ENCODE measurements around the gene PORCN. TPM values are rescaled to one million over a fixed set of nuclear protein-coding genes. Genes with fewer than 3 reads are reported as not detected.

PORCN gene
- total and polyA plus RNA-seq, 2 donors (not counting 3 experiments of a cell fraction or from before 2014, with no cell fraction given), result 7.6 to 21.0 TPM

GRCh38 chrX:48496660-48497059 lies 12.1 kb upstream of the PORCN start:
- H3K4me2 ChIP-seq (ENCODE audit: insufficient read depth, low read length), result no peak overlapping the region
- POLR2A ChIA-PET, result no interaction called here
- no peak overlapping the region for H3K27ac ChIP-seq (ENCODE audit: insufficient read depth, low read depth, low read length)
- H2AFZ ChIP-seq (ENCODE audit: low read depth, low read length), result no peak overlapping the region
- no peaks in the 10 kb centered on the region for H3K36me3 ChIP-seq (ENCODE audit: control insufficient read depth in 2 of 2, extremely low read depth in 1 of 2, insufficient read depth in 2 of 2, low read length in 2 of 2)
- H3K9ac ChIP-seq (replicated peaks; ENCODE audit: extremely low read depth, insufficient read depth, low read length), result no peak overlapping the region
- dilution Hi-C loops (cut with MboI; ENCODE audit: extremely low pct_ligation_motif_present, low sequenced_read_pairs), result no loop called here
- H3K4me1 ChIP-seq (ENCODE audit: control insufficient read depth, extremely low read depth, insufficient read depth, low read length), result peaks cover 14% of the 10 kb centered on the region
- no peaks in the 10 kb centered on the region for H3K9me1 ChIP-seq (replicated peaks; ENCODE audit: control insufficient read depth, extremely low read depth, insufficient read depth, low read length)
- no peak for DNase-seq (ENCODE audit: low read depth, low spot score)
- CTCF ChIA-PET, result no interaction called here
- H4K20me1 ChIP-seq (replicated peaks; ENCODE audit: control insufficient read depth, extremely low read depth, insufficient read depth, low read length), result no peaks in the 10 kb centered on the region
- H3K27me3 ChIP-seq (ENCODE audit: control insufficient read depth in 2 of 2, insufficient read depth in 2 of 2, low read length in 2 of 2), result no peaks in the 10 kb centered on the region
- intact Hi-C loops (cut with micrococcal nuclease), result no loop called here
- H3K79me2 ChIP-seq (ENCODE audit: control insufficient read depth, insufficient read depth, low read length), result no peaks in the 10 kb centered on the region
- no peak for TF ChIP-seq MAX (IDR thresholded peaks at IDR 0.05; ENCODE audit: insufficient read depth, insufficient read length)
- no peak for TF ChIP-seq POLR2A (IDR thresholded peaks at IDR 0.05; ENCODE audit: low read depth, low read length)
- TF ChIP-seq EZH2 (IDR thresholded peaks at IDR 0.05; ENCODE audit: borderline replicate concordance, low read depth, low read length, severe bottlenecking), result no peak
- TF ChIP-seq GATA2 (IDR thresholded peaks at IDR 0.05; ENCODE audit: insufficient read depth, insufficient read length, low read depth, low read length), result no peak
- TF ChIP-seq MYC (IDR thresholded peaks at IDR 0.05; ENCODE audit: low read depth, low read length), result no peak
- TF ChIP-seq POLR2AphosphoS5 (IDR thresholded peaks at IDR 0.05; ENCODE audit: insufficient read depth, low read depth, low read length), result no peak
- TF ChIP-seq FOS (IDR thresholded peaks at IDR 0.05; ENCODE audit: borderline replicate concordance, insufficient read depth, low read length), result no peak
- H3K4me3 ChIP-seq (replicated peaks in 1 of 3; ENCODE audit: insufficient read depth in 1 of 3, low read depth in 1 of 3, low read length in 3 of 3), result no peak overlapping the region
- no TSS peak for BruUV-seq (replicated peaks)
- no peak for FAIRE-seq
- no peaks in the 10 kb centered on the region for H3K9me3 ChIP-seq (replicated peaks; ENCODE audit: control insufficient read depth, insufficient read depth, low read length)

GRCh38 chrX:48497871-48498270 lies 10.9 kb upstream of the PORCN start:
- intact Hi-C loops (cut with micrococcal nuclease), result no loop called here
- BruUV-seq (replicated peaks), result no TSS peak
- Histone ChIP-seq H3K4me2 (ENCODE audit: insufficient read depth, low read length) (no peak overlapping the region), H3K4me3 (replicated peaks in 1 of 3; ENCODE audit: insufficient read depth in 1 of 3, low read depth in 1 of 3, low read length in 3 of 3) (no peak overlapping the region), H3K27me3 (ENCODE audit: control insufficient read depth in 2 of 2, insufficient read depth in 2 of 2, low read length in 2 of 2) (no peaks in the 10 kb centered on the region), H3K9me3 (replicated peaks; ENCODE audit: control insufficient read depth, insufficient read depth, low read length) (no peaks in the 10 kb centered on the region), H2AFZ (ENCODE audit: low read depth, low read length) (no peak overlapping the region), H3K9ac (replicated peaks; ENCODE audit: extremely low read depth, insufficient read depth, low read length) (no peak overlapping the region), H3K4me1 (ENCODE audit: control insufficient read depth, extremely low read depth, insufficient read depth, low read length) (peaks cover 8% of the 10 kb centered on the region), H3K79me2 (ENCODE audit: control insufficient read depth, insufficient read depth, low read length) (no peaks in the 10 kb centered on the region), H4K20me1 (replicated peaks; ENCODE audit: control insufficient read depth, extremely low read depth, insufficient read depth, low read length) (no peaks in the 10 kb centered on the region), H3K9me1 (replicated peaks; ENCODE audit: control insufficient read depth, extremely low read depth, insufficient read depth, low read length) (no peaks in the 10 kb centered on the region), H3K36me3 (ENCODE audit: control insufficient read depth in 2 of 2, extremely low read depth in 1 of 2, insufficient read depth in 2 of 2, low read length in 2 of 2) (no peaks in the 10 kb centered on the region), H3K27ac (ENCODE audit: insufficient read depth, low read depth, low read length) (no peak overlapping the region)
- FAIRE-seq (no peak), DNase-seq (ENCODE audit: low read depth, low spot score) (no peak)
- dilution Hi-C loops (cut with MboI; ENCODE audit: extremely low pct_ligation_motif_present, low sequenced_read_pairs), result no loop called here
- no peak for TF ChIP-seq POLR2AphosphoS5 (IDR thresholded peaks at IDR 0.05; ENCODE audit: insufficient read depth, low read depth, low read length)
- ChIA-PET CTCF (no interaction called here), POLR2A (no interaction called here)
